ENCODE results near the gene KCNG2.

The KCNG2 gene

DNA sequence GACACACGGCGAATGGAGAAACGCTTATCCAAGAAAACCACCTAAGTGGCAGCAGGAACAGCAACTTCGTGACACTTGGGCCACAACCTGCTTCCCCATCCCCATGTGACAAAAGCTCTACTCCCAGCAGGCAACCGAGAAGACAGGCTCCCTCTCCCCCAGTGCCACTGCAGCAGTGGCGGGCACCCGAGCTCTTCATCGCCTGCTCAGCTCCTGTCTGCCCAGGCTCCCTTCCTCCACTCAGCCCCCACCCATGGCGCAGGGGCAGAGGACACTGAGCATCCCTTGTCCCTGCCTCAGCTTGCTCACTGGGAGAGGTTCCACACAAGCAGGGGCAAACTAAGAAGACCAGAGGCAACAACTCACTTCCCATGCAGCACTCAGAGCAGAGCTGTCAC, 130.8 kb downstream of the KCNG2 start:
- Mint-ChIP-seq H3K9me3 (peaks cover 67% of the 10 kb centered on the region), H3K27me3 (ENCODE audit: low read depth, poor library complexity) (no peaks in the 10 kb centered on the region), H3K4me1 (peaks cover 11% of the 10 kb centered on the region), H3K36me3 (ENCODE audit: low read depth) (peaks cover 97% of the 10 kb centered on the region), H3K4me3 (no peak overlapping the region), H3K27ac (no peak overlapping the region)
- TF ChIP-seq, protein P1, sequence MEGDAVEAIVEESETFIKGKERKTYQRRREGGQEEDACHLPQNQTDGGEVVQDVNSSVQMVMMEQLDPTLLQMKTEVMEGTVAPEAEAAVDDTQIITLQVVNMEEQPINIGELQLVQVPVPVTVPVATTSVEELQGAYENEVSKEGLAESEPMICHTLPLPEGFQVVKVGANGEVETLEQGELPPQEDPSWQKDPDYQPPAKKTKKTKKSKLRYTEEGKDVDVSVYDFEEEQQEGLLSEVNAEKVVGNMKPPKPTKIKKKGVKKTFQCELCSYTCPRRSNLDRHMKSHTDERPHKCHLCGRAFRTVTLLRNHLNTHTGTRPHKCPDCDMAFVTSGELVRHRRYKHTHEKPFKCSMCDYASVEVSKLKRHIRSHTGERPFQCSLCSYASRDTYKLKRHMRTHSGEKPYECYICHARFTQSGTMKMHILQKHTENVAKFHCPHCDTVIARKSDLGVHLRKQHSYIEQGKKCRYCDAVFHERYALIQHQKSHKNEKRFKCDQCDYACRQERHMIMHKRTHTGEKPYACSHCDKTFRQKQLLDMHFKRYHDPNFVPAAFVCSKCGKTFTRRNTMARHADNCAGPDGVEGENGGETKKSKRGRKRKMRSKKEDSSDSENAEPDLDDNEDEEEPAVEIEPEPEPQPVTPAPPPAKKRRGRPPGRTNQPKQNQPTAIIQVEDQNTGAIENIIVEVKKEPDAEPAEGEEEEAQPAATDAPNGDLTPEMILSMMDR (IDR thresholded peaks at IDR 0.05): no peak
- DNase-seq: no peak

DNA sequence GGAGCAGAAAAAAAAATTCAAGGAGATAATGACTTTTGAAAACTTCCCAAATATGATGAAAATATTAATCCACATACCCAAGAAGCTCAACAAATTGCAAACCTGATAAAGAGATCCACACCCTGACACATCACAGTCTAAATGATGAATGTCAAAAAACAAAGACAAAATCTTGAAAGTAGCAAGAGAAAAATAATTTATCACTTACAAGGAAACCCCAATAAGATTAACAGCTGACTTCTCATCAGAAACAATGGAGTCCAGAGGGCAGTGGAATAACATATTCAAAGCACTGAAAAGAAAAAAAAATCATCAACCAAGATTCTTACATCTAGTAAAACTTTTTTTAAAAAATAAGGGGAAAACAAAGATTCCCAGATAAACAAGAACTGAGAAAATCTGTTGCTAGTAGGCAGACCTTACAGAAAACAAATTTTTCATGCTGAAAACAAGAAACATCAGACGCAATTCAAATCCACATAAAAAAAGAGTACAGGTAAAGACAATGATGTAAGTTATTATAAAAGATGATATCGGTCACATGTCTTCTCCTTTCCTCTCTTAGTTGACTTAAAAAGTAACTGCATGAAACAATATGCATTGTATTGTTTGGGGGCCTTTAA, 132.4 kb downstream of the KCNG2 start:
- Mint-ChIP-seq H3K27ac (no peak overlapping the region), H3K4me3 (no peak overlapping the region), H3K36me3 (ENCODE audit: low read depth) (peaks cover 97% of the 10 kb centered on the region), H3K27me3 (ENCODE audit: low read depth, poor library complexity) (no peaks in the 10 kb centered on the region), H3K9me3 (peaks cover 69% of the 10 kb centered on the region), H3K4me1 (peaks cover 20% of the 10 kb centered on the region)
- DNase-seq: no peak
- TF ChIP-seq, protein P1 (IDR thresholded peaks at IDR 0.05): no peak

DNA sequence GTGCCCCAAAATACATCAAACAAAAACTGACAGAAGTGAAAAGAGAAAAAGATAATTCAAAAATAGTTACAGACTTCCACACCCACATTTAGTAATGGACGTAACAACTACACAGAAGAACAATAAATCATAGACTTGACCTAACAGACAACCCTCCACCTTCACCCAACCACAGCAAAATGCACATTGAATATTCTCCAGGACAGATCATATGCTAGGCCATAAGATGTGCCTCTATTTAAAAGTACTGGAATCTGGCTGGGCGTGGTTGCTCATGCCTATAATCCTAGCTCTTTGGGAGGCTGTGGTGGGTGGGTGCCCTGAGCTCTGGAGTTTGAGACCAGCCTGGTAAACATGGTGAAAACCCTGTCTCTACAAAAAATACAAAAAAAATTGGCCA, 133.7 kb downstream of the KCNG2 start:
- H3K4me1 Mint-ChIP-seq: peaks cover 12% of the 10 kb centered on the region
- no peak overlapping the region for H3K4me3 Mint-ChIP-seq
- H3K36me3 Mint-ChIP-seq (ENCODE audit: low read depth): peaks cover 98% of the 10 kb centered on the region
- no peak for DNase-seq
- TF ChIP-seq, protein P1 (IDR thresholded peaks at IDR 0.05): no peak
- H3K27me3 Mint-ChIP-seq (ENCODE audit: low read depth, poor library complexity): no peaks in the 10 kb centered on the region
- peaks cover 80% of the 10 kb centered on the region for H3K9me3 Mint-ChIP-seq
- H3K27ac Mint-ChIP-seq: no peak overlapping the region

DNA sequence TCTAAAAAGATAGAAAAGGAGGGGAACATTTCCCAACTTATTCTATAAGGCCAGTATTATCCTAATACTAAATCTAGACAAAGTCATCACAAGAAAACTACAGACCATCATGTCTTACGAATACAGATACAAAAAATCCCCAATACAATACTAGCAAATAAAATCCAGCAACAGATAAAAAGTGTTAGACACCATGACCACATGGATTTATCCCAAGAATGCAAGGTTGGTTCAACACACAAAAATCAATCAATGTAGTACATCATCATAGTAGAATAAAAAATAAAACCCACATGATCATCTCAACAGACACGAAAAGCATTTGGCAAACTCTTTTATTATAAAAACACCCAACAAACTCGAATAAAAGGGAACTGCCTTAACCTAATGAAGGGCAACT, 135.2 kb downstream of the KCNG2 start:
- H3K4me3 Mint-ChIP-seq: no peak overlapping the region
- no peak overlapping the region for H3K27ac Mint-ChIP-seq
- peaks cover 93% of the 10 kb centered on the region for H3K9me3 Mint-ChIP-seq
- H3K36me3 Mint-ChIP-seq (ENCODE audit: low read depth): peaks cover 99% of the 10 kb centered on the region
- peaks cover 12% of the 10 kb centered on the region for H3K4me1 Mint-ChIP-seq
- no peak for DNase-seq
- TF ChIP-seq, protein P1 (IDR thresholded peaks at IDR 0.05): no peak
- no peaks in the 10 kb centered on the region for H3K27me3 Mint-ChIP-seq (ENCODE audit: low read depth, poor library complexity)

DNA sequence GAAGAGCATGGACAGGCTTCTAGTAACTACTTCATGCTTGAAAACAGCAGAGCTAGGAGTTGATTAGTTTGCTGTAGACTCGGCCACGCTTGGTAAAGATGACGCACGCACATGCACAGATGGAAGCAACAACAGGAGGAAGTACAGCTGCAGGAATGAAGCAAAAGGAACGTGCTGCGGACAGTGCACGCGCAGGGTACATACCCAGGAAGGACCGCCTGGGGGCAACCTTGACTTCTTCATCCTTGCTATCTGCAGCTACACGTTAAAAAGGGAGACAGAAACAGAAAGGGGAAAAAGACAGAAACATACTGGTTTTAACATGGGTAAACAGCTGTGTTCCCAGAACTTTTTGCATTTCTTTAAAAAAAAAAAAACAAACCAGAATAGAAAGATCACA, 136.0 kb downstream of the KCNG2 start:
- Mint-ChIP-seq H3K9me3 (peaks cover 87% of the 10 kb centered on the region), H3K36me3 (ENCODE audit: low read depth) (peaks cover 96% of the 10 kb centered on the region), H3K4me3 (no peak overlapping the region), H3K4me1 (peaks cover 12% of the 10 kb centered on the region), H3K27ac (no peak overlapping the region), H3K27me3 (ENCODE audit: low read depth, poor library complexity) (no peaks in the 10 kb centered on the region)
- no peak for DNase-seq
- TF ChIP-seq, protein P1 (IDR thresholded peaks at IDR 0.05): no peak

Measured in nephron progenitor cell (in vitro differentiated cells).